ENCODE results near the gene PRAMEF13.
"Not testable (repeated sequence)": the region's sequence is repeated elsewhere in the genome, so short reads cannot be mapped to it uniquely, and the experiment has no call there.

The PRAMEF13 gene, protein sequence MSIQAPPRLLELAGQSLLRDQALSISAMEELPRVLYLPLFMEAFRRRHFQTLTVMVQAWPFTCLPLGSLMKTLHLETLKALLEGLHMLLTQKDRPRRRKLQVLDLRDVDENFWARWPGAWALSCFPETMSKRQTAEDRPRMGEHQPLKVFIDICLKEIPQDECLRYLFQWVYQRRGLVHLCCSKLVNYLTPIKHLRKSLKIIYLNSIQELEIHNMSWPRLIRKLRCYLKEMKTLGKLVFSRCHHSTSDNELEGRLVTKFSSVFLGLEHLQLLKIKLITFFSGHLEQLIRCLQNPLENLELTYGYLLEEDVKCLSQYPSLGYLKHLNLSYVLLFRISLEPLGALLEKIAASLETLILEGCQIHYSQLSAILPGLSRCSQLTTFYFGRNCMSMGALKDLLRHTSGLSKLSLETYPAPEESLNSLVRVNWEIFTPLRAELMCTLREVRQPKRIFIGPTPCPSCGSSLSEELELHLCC

DNA sequence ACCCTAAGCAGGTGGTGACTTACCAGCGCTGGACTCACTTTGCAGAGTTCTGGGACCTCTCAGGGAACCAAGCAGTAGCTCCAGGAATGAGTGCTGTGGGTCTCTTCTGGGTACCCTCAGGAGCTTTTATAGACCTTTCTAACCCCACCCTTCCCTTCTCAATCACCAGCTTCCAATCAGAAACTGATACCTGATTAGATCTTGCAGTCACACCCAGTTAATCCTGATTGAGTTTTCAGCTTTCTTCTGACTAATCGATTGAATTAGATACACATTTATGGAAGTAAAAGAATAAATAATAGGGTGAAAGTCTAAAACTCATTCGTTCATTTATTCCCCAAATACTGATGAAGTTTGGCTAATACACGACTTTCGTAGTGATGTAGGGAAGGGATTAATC is at the start of gene PRAMEF13:
Gene PRAMEF13 (minus strand): TSS at position 101 of the 400 bp plus-strand sequence. CDS start 1,820 bp downstream, outside the sequence.
- DNase-seq, result not testable (repeated sequence)

DNA sequence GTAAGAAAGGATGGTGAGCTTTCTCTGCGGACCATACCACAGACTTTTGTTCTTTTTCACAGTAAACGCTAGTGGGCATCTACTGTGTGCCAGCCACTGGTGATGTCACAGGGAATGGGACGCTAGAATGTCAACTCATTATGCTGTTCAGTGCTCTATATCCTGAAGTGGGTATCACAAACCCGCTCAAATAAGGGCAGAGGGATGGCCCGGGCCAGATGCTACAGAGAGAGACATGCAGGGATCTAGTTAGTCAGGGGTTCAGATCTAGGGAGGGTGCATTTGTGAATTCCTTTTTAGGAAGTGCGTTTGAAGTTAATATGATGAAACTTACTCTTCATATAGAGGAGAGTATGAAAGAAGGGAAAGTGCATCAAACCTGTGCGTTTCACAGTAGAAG is 45.9 kb upstream of the PRAMEF13 start:
- DNase-seq, result not testable (repeated sequence)

DNA sequence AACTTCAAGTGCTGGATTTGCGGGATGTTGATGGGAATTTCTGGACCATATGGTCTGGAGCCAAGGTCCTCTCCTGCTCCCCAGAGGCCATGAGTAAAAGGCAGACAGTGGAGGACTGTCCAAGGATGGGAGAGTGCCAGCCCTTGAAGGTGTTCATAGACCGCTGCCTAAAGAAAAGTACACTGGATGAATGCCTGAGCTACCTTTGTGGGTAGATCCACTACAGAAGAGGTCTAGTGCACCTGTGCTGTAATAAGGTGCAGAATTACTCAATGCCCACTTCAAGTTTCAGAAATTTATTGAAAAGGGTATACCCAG is 45.3 kb upstream of the PRAMEF13 start:
- not testable (repeated sequence) for DNase-seq

DNA sequence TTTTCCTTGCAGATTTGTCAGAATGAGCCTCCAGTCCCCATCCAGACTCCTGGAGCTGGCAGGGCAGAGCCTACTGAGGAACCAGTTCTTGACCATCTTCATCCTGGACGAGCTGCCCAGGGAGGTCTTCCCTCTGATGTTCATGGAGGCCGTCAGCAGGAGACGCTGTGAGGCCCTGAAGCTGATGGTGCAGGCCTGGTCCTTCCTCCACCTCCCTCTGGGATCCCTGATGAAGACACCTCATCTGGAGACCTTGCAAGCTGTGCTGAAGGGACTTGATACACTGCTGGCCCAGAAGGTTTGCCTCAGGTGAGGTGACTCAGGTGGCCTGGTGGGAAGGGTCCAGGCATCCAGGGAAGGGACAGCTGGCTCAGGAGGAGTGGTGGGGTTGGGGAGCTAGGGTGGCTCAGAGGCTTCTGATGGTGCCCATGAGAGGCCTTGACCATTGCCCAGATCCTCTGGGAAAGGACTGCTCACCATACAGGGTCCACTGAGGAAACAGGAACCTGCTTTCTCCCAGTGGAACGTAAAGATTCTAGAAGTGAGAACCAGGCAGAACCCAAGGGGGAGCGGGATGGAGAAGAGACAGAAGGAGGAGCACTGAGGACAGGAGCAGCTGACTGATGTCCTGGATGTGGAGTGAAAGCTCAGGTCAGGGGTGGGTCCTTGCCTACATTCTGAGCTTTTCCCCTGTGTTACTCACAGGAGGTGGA is 44.8 kb upstream of the PRAMEF13 start:
- DNase-seq, result not testable (repeated sequence)

DNA sequence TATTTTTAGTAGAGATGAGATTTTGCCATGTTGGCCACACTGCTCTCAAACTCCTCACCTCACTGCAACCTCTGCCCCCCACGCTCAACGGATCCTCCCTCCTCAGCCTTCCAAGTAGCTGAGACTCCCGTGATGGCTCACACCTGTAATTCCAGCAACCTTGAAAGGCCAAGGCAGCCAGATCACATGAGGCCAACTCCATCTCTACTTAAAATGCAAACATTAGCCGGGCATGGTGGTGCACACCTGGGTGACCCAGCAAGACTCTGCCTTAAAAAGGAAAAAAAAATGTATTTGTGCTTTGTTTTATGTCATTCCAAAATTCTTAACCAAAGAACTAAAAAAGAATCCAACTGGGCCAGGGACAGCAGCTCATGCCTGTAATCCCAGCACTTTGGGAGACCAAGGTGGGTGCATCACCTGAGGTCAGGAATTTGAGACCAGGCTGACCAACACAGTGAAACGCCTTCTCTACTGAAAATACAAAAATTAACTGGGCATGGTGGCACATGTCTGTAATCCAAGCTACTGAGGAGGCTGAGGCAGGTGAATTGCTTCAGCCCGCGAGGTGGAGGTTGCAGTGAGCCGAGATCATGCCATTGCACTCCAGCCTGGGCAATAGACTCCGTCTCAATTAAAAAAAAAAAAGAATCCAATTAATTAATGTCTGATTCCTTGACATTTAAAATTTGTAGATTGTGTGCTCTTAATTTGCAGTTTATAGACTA is 42.5 kb upstream of the PRAMEF13 start:
- not testable (repeated sequence) for DNase-seq

DNA sequence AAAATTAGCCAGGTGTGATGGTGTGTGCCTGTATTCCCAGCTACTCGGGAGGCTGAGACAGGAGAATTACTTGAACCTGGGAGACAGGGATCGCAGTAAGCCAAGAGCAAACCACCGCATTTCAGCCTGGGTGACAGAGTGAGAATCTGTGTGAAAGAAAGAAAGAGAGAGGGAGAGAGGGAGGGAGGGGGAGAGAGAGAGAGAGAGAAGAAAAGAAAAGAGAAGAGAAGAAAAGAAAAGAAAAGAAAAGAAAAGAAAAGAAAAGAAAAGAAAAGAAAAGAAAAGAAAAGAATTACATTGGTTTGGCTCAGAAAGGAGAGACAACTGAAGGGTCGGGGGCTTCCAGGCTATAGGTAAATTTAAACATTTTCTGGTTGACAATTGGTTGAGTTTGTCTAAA is 38.4 kb upstream of the PRAMEF13 start:
- not testable (repeated sequence) for DNase-seq

DNA sequence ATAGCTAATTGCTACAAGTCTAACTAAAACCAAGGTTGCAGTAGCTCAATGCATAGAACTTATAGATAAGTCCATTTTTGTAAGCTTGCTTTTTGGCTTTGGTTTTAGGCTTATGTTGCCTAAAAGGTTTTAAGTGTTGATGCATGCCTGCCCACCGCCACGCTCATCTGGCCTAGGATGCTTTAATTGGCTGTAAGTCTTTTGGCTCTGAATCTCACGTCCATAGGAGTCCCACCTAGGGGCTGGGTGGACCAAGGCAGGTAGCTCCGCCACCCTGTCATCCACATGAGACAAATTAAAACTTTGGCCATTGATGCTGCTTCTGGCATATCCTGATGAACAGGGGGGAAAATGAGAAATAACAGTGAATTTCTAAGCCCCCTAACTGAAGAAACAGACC is 36.4 kb upstream of the PRAMEF13 start:
- not testable (repeated sequence) for DNase-seq

DNA sequence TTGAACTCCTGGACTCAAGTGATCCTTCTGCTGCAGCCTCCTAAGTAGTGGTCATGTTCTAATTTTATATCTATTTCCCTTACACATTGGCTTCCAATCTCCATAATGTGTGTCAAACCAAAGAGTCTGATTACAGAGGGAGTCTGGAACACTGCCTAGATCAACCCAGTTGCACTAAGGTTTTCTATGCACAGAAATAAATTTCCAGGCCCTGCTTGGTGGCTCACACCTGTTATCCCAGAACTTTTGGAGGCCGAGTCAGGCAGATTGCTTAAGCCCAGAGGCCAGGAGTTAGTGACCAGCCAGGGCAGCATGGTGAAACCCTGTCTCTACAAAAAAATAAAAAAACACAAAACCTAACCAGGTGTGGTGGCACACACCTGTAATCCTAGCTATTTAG is 32.8 kb upstream of the PRAMEF13 start:
- DNase-seq, result not testable (repeated sequence)

DNA sequence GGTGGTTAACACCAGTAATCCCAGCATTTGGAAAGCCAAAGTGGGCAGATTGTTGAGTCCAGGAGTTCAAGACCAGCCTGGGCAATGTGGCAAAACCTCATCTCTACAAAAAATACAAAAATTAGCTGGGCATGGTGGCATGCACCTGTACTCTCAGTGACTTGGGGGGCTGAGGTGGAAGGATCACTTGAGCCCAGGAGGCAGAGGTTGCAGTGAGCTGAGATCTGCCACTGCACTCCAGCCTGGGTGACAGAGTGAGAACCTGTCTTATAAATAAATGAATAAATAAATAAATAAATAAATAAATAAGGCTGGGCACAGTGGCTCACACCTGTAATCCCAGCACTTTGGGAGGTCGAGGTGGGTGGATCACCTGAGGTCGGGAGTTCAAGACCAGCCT is 30.8 kb upstream of the PRAMEF13 start:
- DNase-seq, result not testable (repeated sequence)

DNA sequence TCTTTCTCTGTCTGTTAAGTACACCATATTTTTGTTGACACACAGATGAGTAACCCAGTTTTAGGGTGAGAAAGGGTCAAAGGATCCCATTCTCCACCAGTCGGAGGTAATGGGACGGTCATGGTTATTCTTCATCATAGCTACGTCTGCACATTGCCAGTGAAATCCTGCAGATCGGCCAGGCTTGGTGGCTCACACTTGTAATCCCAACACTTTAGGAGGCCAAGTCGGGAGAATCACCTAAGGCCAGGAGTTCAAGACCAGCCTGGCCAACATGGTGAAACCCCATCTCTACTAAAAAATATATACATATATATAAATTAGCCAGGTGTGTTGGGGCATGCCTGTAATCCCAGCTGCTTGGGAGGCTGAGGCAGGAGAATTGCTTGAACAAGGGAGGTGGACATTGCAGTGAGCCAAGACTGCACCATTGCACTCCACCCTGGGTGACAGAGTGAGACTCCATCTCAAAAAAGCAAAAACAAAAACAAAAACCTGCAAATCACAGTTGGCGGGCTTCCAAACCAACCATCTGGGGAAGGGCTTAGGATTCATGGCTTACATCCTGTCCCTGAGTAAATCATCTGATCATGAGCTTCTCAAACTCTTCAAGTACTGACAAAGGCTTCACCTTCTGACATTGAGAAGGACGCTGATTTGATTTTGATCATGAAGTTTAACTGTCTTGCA is 30.0 kb upstream of the PRAMEF13 start:
- DNase-seq, result not testable (repeated sequence)

DNA sequence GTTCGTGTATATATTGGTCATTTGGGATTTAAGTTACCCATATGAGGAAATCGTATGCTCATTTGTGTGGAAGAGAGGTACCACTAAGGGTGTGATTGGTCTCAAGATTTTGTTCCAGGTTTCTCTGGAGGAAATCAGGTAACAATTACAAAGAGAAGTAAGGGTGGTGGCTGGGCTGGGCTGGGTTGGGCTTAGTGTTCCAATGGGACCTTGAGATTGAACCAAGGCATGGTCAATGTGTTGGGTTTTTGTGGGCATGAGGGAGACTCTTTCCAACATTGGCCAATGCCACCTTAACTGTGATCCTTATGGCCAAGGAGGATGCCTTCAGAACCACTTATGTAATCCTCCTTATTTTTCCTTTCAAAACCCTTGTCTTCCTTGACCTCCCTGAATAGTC is 29.4 kb upstream of the PRAMEF13 start:
- not testable (repeated sequence) for DNase-seq

DNA sequence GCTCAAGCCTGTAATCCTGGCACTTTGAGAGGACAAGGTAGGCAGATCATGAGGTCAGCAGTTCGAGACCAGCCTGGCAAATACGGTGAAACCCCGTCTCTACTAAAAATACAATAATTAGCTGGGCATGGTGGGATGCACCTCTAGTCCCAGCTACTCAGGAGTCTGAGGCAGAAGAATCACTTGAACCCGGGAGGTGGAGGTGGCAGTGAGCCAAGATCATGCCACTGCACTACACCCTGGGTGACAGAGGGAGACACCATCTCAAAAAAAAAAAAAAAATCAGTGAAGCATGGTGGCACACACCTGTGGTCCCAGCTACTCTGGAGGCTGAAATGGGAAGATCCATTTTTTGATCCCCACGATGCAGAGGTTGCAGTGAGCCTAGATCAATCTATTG is 28.9 kb upstream of the PRAMEF13 start:
- not testable (repeated sequence) for DNase-seq

DNA sequence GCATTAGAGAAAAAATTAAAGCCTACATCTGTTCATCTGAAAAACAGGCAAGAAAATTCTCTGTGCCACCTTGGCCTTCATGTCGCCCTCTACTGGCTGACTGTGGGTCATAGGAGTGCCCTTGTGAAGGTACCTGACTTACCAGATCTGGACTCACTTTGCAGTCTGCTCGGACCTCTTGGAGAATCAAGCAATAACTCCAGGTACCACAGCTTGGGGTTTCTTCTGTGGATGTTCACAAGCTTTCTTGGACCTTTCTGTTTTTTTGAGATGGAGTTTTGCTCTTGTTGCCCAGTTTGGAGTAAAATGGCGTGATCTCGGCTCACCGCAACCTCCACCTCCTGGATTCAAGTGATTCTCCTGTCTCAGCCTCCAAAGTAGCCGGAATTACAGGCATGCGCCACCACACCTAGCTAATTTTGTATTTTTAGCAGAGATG is 27.2 kb upstream of the PRAMEF13 start:
- DNase-seq, result peak; percentile 45

DNA sequence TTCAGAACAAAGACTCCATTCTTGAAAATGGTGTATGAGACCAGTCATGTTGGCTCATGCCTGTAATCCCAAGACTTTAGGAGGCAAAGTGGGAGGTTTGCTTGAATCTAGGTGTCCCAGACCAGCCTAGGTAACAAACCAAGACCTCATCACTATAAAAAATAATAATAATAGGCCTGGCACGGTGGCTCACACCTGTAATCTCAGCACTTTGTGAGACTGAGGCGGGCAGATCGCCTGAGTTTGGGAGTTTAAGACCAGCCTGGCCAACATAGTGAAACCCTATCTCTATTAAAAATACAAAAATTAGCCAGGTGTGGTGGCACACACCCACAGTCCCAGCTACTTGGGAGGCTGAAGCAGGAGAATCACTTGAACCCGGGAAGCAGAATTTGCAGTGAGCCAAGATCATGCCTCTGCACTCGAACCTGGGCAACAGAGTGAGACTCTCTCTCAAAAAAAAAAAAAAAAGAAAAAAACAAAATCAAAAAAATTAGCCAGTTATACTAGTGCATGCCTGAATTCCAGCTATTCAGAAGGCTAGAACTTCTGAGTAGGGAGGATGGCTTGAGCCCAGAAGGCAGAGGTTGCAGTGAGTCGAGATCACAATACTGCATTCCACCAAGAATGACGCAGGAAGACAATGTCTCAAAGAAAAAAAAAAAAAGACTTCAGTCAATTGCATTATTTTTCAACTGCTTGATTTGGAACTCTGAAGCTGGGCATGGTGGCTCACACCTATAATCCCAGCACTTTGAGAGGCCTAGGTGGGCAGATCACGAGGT is 26.3 kb upstream of the PRAMEF13 start:
- not testable (repeated sequence) for DNase-seq

DNA sequence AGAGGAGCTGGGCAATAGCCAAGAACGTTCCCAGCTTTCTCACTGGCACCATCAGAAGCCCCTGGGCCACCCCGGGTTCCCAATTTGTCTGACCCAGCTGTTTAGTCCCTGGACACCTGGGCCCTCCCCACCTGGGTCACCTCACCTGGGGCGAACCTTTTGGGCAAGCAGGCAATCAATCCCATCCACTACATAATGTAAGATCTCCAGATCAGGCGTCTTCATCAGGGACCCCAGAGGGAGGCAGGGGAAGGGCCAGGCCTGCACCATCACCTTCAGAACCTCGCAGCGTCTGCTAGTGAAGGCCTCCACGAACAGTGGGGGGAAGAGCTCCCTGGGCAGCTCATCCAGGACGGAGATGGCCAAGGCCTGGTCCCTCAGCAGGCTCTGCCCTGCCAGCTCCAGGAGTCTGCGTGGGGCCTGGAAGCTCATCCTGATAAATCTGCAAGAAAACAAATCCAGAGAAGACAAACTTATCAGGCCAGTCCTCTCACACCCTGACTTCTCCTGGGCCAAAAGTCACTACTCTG is 24.5 kb upstream of the PRAMEF13 start, which contains the start of gene PRAMEF18:
Gene PRAMEF18 (minus strand): TSS at position 480 of the 530 bp plus-strand sequence. CDS start 48 bp downstream, at position 432.
- not testable (repeated sequence) for DNase-seq

DNA sequence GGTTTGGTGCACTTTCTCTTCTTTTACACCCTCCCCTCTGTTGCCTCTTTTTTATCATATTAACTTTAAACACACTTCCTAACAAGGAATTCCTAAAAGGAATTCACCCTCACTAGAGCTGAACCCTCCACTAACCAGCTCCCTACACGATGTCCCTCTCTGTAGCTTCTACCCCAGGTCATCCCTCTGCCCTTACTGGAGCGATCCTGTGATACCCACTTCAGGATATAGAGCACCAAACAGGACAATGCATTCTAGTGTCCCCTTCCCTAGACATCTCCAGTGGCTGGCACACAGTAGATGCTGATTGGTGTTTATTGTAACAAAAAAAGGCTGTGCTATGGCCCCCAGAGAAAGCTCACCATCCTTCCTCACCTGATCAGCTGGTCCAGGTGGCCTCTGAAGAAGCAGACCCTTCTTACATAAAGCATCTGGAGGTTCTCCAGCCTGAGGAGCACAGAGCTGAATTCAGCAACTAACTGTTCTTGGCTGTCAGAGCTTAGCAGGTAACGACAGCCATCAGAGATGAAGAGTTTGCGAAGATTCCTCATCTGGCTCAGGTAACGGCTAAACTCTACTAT is 23.4 kb upstream of the PRAMEF13 start:
- no peak for DNase-seq

DNA sequence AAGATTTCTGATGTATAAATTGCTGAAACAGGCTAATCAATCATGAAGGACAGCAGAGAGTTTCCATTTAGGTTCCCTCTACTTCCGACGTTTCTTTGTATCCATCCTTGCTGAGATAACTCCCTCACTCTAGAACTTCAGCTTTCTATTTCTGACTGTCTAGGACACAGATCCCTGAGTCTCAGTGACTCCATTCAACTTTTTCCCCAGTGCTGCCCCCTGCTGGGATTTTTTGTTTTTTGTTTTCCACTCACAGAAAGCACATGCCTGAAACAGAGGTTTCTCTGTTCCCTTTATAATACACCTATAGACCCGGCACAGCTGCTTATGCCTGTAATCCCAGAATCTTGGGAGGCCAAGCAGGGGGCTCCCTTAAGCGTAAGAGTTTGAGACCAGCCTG is 21.6 kb upstream of the PRAMEF13 start:
- not testable (repeated sequence) for DNase-seq

DNA sequence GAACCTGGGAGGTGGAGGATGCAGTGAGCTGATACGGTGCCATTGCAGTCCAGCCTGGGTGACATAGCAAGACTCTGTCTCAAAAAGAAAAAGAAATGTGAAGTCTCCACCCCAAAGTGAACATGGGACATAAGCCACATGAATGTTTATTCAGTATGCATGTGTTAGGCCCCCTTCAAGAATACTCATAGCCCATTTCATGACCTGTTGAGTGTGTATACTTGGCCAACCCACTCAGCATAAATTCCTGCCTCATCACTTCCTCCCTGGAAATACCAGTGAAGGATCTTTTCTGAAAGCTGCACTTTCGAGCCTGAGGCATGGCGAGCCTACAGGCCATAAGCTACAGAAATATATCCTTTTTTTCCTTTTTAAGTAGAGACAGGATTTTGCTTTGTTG is 18.0 kb upstream of the PRAMEF13 start:
- DNase-seq, result not testable (repeated sequence)

DNA sequence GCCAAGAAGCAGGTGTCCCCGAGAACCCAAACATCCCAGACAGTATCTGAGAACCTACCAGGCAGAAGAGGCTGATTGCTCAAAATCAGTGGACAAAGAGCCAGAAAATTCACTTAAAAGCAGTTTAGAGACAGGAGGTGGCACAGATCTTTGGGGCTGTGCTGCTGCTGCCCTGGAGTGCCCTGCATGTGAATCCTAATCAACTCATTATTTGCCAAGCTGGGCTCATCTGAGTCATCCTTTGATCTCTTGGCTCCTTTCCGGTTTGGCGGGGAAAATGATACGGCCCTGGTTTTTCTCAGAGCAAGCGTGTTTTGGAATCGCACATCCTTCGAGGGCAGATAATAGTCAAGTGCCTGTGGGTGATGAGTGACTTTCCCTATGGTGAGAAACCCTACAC is 15.4 kb upstream of the PRAMEF13 start:
- DNase-seq, result not testable (repeated sequence)

DNA sequence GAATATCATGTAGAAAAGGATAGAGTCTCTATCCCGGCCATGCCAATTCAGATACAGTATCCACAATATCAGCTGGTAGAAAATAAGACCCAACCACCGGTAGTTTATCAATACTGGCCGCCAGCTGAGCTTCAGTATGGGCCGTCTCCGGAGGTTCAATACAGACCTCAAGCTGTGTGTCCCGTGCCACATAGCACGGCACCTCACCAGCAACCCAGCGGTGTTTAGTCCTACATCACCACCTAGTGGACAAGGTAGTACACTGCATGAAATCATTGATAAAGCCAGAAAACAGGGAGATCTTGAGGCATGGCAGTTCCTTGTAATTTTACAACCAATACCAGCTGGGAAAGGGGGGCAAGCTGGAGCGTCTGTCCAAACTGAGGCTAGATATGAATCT is 7.5 kb upstream of the PRAMEF13 start:
- not testable (repeated sequence) for DNase-seq

DNA sequence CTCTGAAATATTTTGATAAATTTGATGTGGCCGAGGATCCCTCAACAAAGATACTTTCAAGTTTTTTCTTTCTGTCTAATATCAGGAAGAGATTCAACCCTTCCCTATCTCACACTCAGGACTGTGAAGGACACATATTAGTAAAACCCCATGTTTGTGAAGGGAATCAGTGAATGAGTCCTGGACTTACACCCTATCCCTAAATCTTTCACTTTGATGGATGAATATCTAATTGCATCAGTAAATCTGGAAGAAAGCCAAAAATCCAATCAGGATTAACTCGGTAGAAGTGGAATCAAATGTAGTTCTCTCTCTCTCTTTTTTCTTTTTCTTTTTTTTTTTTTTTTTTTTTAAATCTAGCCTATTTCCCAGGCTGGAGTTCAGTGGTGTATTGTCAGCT is 29.7 kb downstream of the PRAMEF13 start, which contains the start of gene PRAMEF9:
Gene PRAMEF9 (plus strand): TSS at position 301 of the 400 bp plus-strand sequence. CDS start 3,433 bp downstream, outside the sequence.
- not testable (repeated sequence) for DNase-seq

All from activated CD4-positive, alpha-beta T cell treated with anti-CD3 and anti-CD28 coated beads, Interleukin-2, amount 50 U/mL, for 16 hours (primary cell).